Vagina (tissue), 2 donors: ENCODE measurements around the gene FDXACB1. TPM values are rescaled to one million over a fixed set of nuclear protein-coding genes. Genes with fewer than 3 reads are reported as not detected.

ENCODE experiments used
- DNase-seq, 2 donors: peaks; one replicate each; pipeline ENCODE4 v3.0.0-alpha.2; 2017; ENCODE audit errors: extremely low spot score in 2 of 2
- H3K27ac ChIP-seq: fragments of 200-600 bp; sonication (generic); one replicate; pipeline ENCODE4 v1.5.1; 2019
- H3K27me3 ChIP-seq: fragments of 200-600 bp; sonication (generic); one replicate; pipeline ENCODE4 v1.5.1; 2019
- H3K36me3 ChIP-seq, 2 donors: fragments of 200-600 bp; sonication (generic); one replicate each; pipeline ENCODE4 v1.5.1; 2017 to 2019
- H3K4me1 ChIP-seq: fragments of 200-600 bp; sonication (generic); one replicate; pipeline ENCODE4 v1.5.1; 2019
- H3K4me3 ChIP-seq, 2 donors: fragments of 200-600 bp; sonication (generic); 1 replicate in 1 of 2; 2 replicates in 1 of 2; pipeline ENCODE4 v1.5.1; 2016 to 2019
- H3K9me3 ChIP-seq: fragments of 200-600 bp; sonication (generic); one replicate; pipeline ENCODE4 v1.5.1; 2019
- POLR2A ChIP-seq, 2 donors: fragments of 450-650 bp; IDR thresholded peaks; one replicate each; pipeline ENCODE4 v1.6.1; 2017; ENCODE audit warnings: antibody characterized with exemption in 2 of 2, mild to moderate bottlenecking in 2 of 2, moderate library complexity in 2 of 2
- POLR2AphosphoS5 ChIP-seq, 2 donors: sonication (generic); formaldehyde crosslinking; IDR thresholded peaks; one replicate each; pipeline ENCODE4 v1.9.0; 2017; ENCODE audit warnings: antibody characterized with exemption in 2 of 2, mild to moderate bottlenecking in 2 of 2, low read depth in 1 of 2; ENCODE audit not compliant: insufficient read depth in 1 of 2
- intact Hi-C: fragments of 100-400 bp; cut with DNase I; formaldehyde crosslinking; loops from one replicate; pipeline ENCODE4 v1.15.1; 2023
- total RNA-seq: library from RNA; depleted of rRNA; stranded (reverse); fragments of >200 nt; gene quantifications from one replicate; pipeline ENCODE4 v1.2.3, GENCODE V29; 2016
- TF ChIP-seq, protein P1 (sequence below), 3 experiments: fragments of 450-650 bp in 2 of 3; fragments of 200-600 bp in 1 of 3; sonication (generic) in 1 of 3; IDR thresholded peaks; one replicate each; pipeline ENCODE4 v1.5.1; 2017 to 2019; ENCODE audit warnings: antibody characterized with exemption in 3 of 3, mild to moderate bottlenecking in 2 of 3, moderate library complexity in 2 of 3

The FDXACB1 gene
- total RNA-seq, 1 donor from 2014 or later, result not detected

DNA sequence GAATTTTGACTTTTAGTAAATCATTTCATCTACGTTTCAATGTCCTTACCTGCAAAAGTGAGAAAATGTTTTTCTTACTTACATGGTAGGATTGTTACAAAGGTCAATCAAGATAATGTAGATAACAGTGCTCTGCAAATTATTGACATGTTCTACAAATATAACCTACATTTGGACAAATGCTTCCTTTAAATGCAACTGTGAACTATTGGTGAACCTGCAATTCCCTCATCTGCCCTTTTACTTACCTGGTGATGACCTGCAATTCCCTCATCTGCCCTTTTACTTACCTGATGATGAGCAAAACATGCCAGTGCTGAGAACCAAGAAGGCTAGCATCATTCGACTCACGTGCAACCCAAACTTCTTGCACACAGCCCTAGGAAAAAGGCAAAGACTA is 18.7 kb downstream of the FDXACB1 start:
- H3K27me3 ChIP-seq, result no peaks in the 10 kb centered on the region
- TF ChIP-seq, protein P1, sequence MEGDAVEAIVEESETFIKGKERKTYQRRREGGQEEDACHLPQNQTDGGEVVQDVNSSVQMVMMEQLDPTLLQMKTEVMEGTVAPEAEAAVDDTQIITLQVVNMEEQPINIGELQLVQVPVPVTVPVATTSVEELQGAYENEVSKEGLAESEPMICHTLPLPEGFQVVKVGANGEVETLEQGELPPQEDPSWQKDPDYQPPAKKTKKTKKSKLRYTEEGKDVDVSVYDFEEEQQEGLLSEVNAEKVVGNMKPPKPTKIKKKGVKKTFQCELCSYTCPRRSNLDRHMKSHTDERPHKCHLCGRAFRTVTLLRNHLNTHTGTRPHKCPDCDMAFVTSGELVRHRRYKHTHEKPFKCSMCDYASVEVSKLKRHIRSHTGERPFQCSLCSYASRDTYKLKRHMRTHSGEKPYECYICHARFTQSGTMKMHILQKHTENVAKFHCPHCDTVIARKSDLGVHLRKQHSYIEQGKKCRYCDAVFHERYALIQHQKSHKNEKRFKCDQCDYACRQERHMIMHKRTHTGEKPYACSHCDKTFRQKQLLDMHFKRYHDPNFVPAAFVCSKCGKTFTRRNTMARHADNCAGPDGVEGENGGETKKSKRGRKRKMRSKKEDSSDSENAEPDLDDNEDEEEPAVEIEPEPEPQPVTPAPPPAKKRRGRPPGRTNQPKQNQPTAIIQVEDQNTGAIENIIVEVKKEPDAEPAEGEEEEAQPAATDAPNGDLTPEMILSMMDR (IDR thresholded peaks at IDR 0.05), result no peak
- no peak for TF ChIP-seq POLR2A (IDR thresholded peaks at IDR 0.05)
- TF ChIP-seq POLR2AphosphoS5 (IDR thresholded peaks at IDR 0.05; ENCODE audit: insufficient read depth in 1 of 2, low read depth in 1 of 2), result no peak
- intact Hi-C loops, result no loop called here
- no peak overlapping the region for H3K4me3 ChIP-seq
- H3K4me1 ChIP-seq, result no peaks in the 10 kb centered on the region
- no peaks in the 10 kb centered on the region for H3K9me3 ChIP-seq
- H3K36me3 ChIP-seq, result peaks cover 3 to 37% of the 10 kb centered on the region in 2 donors
- H3K27ac ChIP-seq, result no peak overlapping the region
- no peak for DNase-seq

DNA sequence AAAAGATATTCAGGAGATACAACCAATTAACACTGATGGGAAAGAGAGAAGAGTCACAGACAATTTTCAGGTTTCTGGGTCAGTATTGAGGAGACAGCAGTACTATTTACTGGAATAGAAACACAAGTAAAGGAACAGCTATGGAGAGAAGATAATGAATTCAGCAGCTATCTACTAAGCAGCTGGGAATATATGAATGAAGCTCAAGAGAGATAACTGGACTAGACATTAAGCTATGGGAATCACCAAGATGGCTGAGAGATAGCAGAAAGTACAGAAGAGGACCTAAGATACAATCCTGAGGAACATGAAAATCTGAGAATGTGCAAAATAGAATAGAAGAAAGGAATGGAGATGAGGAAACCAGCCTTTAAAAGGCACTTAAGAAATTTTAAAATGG is 23.5 kb downstream of the FDXACB1 start:
- no peak for TF ChIP-seq POLR2A (IDR thresholded peaks at IDR 0.05)
- TF ChIP-seq, protein P1 (IDR thresholded peaks at IDR 0.05), result no peak
- TF ChIP-seq POLR2AphosphoS5 (IDR thresholded peaks at IDR 0.05; ENCODE audit: insufficient read depth in 1 of 2, low read depth in 1 of 2), result no peak
- no peak overlapping the region for H3K4me3 ChIP-seq
- H3K27me3 ChIP-seq, result no peaks in the 10 kb centered on the region
- intact Hi-C loops, result no loop called here
- H3K9me3 ChIP-seq, result no peaks in the 10 kb centered on the region
- no peak for DNase-seq
- H3K4me1 ChIP-seq, result no peaks in the 10 kb centered on the region
- H3K27ac ChIP-seq, result no peak overlapping the region
- peaks cover 3 to 53% of the 10 kb centered on the region in 2 donors for H3K36me3 ChIP-seq

DNA sequence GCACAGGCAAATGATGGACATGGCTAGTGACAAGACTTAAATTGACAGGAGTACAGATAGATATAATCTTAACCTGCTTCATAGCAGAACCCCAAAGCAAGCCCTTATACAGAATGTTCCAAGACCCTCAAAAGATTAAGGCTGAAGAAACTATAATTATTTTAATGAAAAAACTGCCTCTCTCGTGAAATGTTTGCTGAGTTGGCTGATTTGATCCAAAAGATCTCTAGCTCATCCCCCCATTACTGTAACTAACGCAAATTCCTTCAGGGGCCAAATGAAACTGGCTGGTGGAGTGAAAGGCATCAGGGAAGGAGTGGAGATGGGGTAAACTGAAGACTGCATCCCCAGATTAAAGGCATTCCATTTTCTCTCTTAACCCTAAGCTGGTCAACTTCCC is 26.9 kb downstream of the FDXACB1 start:
- Histone ChIP-seq H3K9me3 (no peaks in the 10 kb centered on the region), H3K27me3 (no peaks in the 10 kb centered on the region), H3K27ac (no peak overlapping the region), H3K4me1 (no peaks in the 10 kb centered on the region), H3K36me3 (peaks cover 0 to 46% of the 10 kb centered on the region in 2 donors), H3K4me3 (no peak overlapping the region)
- no peak for DNase-seq
- intact Hi-C loops, result no loop called here
- TF ChIP-seq, protein P1 (IDR thresholded peaks at IDR 0.05), result no peak
- TF ChIP-seq POLR2A (IDR thresholded peaks at IDR 0.05) (no peak), POLR2AphosphoS5 (IDR thresholded peaks at IDR 0.05; ENCODE audit: insufficient read depth in 1 of 2, low read depth in 1 of 2) (no peak)

DNA sequence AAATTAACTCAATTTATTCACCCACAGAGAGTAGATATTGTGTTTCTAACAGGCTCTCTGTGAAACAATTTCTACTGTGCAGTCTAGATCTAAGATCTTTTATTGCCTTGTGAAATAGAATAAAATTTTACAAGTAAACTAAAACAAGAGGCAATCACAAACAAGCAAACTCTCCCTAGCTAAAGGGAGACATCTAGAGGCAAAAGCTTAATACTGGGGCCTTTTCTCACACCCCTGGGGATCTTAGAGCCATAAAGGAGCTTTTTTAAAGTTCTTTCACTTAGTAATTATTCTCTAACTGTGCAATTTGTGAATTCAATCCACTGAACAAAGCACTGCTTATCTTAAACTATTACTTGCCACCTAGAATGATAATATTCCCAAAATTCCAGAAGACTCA is 27.3 kb downstream of the FDXACB1 start:
- Histone ChIP-seq H3K36me3 (peaks cover 0 to 46% of the 10 kb centered on the region in 2 donors), H3K27ac (no peak overlapping the region), H3K9me3 (no peaks in the 10 kb centered on the region), H3K27me3 (no peaks in the 10 kb centered on the region), H3K4me3 (no peak overlapping the region), H3K4me1 (no peaks in the 10 kb centered on the region)
- DNase-seq, result no peak
- intact Hi-C loops, result no loop called here
- TF ChIP-seq, protein P1 (IDR thresholded peaks at IDR 0.05), result peak in 1 of 3 experiments; percentile 21
- no peak for TF ChIP-seq POLR2A (IDR thresholded peaks at IDR 0.05)
- TF ChIP-seq POLR2AphosphoS5 (IDR thresholded peaks at IDR 0.05; ENCODE audit: insufficient read depth in 1 of 2, low read depth in 1 of 2), result no peak

DNA sequence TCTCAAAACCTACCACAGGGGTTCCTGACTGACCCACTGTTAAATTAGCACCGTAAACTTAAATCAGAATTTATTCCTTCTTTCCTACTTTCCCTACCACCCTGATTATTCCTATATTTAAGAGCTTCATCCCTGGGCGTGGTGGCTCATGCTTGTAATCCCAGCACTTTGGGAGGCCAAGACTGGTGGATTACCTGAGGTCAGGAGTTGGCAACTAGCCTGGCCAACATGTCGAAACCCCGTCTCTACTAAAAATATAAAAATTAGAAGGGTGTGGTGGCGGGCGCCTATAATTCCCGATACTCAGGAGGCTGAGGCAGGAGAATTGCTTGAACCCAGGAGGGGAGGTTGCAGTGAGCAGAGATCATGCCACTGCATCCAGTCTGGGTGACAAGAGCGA is 27.9 kb downstream of the FDXACB1 start:
- intact Hi-C loops, result no loop called here
- TF ChIP-seq, protein P1 (IDR thresholded peaks at IDR 0.05), result no peak
- TF ChIP-seq POLR2A (IDR thresholded peaks at IDR 0.05), result no peak
- TF ChIP-seq POLR2AphosphoS5 (IDR thresholded peaks at IDR 0.05; ENCODE audit: insufficient read depth in 1 of 2, low read depth in 1 of 2), result no peak

More for the DNA sequence above, 27.9 kb downstream of the FDXACB1 start:
- Histone ChIP-seq H3K27me3 (no peaks in the 10 kb centered on the region), H3K4me3 (no peak overlapping the region), H3K36me3 (peaks cover 0 to 46% of the 10 kb centered on the region in 2 donors), H3K27ac (no peak overlapping the region), H3K4me1 (no peaks in the 10 kb centered on the region), H3K9me3 (no peaks in the 10 kb centered on the region)
- no peak for DNase-seq
